GM21529 (cell line): ENCODE measurements around the gene NRXN2.
"Not testable (repeated sequence)": the region's sequence is repeated elsewhere in the genome, so short reads cannot be mapped to it uniquely, and the experiment has no call there.

Experiments used
- ATAC-seq: cut with Tn5 transposase; IDR thresholded peaks from one replicate; pipeline ENCODE4 v1.9.1; 2021; ENCODE audit not compliant: unreplicated experiment

NRXN2 gene

GRCh38 chr11:64677441-64678023 is 45.5 kb downstream of the NRXN2 start:
- ATAC-seq: no peak

- no peak for ATAC-seq
These were observed 46.8 kb downstream of the NRXN2 start for GRCh38 chr11:64676261-64676615.

GRCh38 chr11:64675450-64676260 is 47.3 kb downstream of the NRXN2 start:
- ATAC-seq: no peak

GRCh38 chr11:64674774-64675173 is 48.2 kb downstream of the NRXN2 start:
- peak; percentile 67 for ATAC-seq

- no peak for ATAC-seq
These were observed 49.7 kb downstream of the NRXN2 start for GRCh38 chr11:64673279-64673678.

GRCh38 chr11:64672875-64673274 is 50.1 kb downstream of the NRXN2 start:
- ATAC-seq: no peak

- no peak for ATAC-seq
These were observed 52.0 kb downstream of the NRXN2 start for GRCh38 chr11:64670975-64671374.

- ATAC-seq: no peak
These were observed 55.7 kb downstream of the NRXN2 start for GRCh38 chr11:64667154-64667745.

- ATAC-seq: no peak
These were observed 57.6 kb downstream of the NRXN2 start for GRCh38 chr11:64665411-64665821.

GRCh38 chr11:64664236-64664870 is 58.6 kb downstream of the NRXN2 start:
- not testable (repeated sequence) for ATAC-seq

GRCh38 chr11:64663656-64664055 is 59.3 kb downstream of the NRXN2 start:
- ATAC-seq: no peak

GRCh38 chr11:64661614-64662013 is 61.4 kb downstream of the NRXN2 start:
- ATAC-seq: no peak

- no peak for ATAC-seq
These were observed 61.9 kb downstream of the NRXN2 start for GRCh38 chr11:64661146-64661545.

- ATAC-seq: no peak
These were observed 62.3 kb downstream of the NRXN2 start for GRCh38 chr11:64660706-64661105.

GRCh38 chr11:64660205-64660604 is 62.8 kb downstream of the NRXN2 start:
- ATAC-seq: no peak

- ATAC-seq: no peak
These were observed 63.4 kb downstream of the NRXN2 start for GRCh38 chr11:64659417-64660144.

- ATAC-seq: no peak
These were observed 64.7 kb downstream of the NRXN2 start for GRCh38 chr11:64658265-64658664.

- no peak for ATAC-seq
These were observed 66.1 kb downstream of the NRXN2 start for GRCh38 chr11:64656862-64657261.

- ATAC-seq: no peak
These were observed 66.9 kb downstream of the NRXN2 start for GRCh38 chr11:64655941-64656601.

GRCh38 chr11:64654958-64655541 is 67.9 kb downstream of the NRXN2 start:
- no peak for ATAC-seq
